HepG2 (cell line): Measurements from ENCODE around the gene NGEF. TPM values are rescaled to one million over a fixed set of nuclear protein-coding genes. Genes with fewer than 3 reads are reported as not detected.

ENCODE experiments used
- ATAC-seq: fragments of 200-7000 bp; cut with Tn5 transposase; 3 replicates; pipeline ENCODE4 v1.9.1; 2020; ENCODE audit warnings: mild to moderate bottlenecking, moderate library complexity
- BruUV-seq: library from RNA; stranded (reverse); fragments of 400-500 nt; replicated peaks from 2 replicates; lab custom pipeline; 2021; lab: Mats Ljungman, UMichigan
- CTCF ChIA-PET: fragments of 300-600 bp; formaldehyde crosslinking; extraction: SDS; loops from one replicate; lab custom pipeline; 2021; ENCODE audit warnings: low total read pairs, inconsistent platforms, low intra/inter-chr PET ratio; lab: Yijun Ruan, JAX
- POLR2A ChIA-PET: fragments of 350-600 bp; sonication (Branson Sonifier 250); formaldehyde crosslinking; loops from one replicate; lab custom pipeline; 2020; ENCODE audit warnings: antibody characterized with exemption, inconsistent platforms; lab: Yijun Ruan, JAX
- DNase-seq: peaks from one replicate; pipeline ENCODE4 v3.0.0-alpha.2; 2015; ENCODE audit warnings: low spot score
- FAIRE-seq: peaks from 3 replicates; lab custom pipeline; 2011; peaks lifted over from hg19 to GRCh38; lab: Jason Lieb, UNC
- H2AFZ ChIP-seq: one replicate; pipeline ENCODE4 v1.6.1; 2011; ENCODE audit warnings: low read length, inconsistent platforms
- H3K27ac ChIP-seq: fragments of 300-600 bp; 3 replicates; pipeline ENCODE4 v1.8.0; 2011; ENCODE audit warnings: mixed run types, mild to moderate bottlenecking, mixed read lengths, low read length, inconsistent platforms; ENCODE audit not compliant: insufficient read depth; ENCODE audit errors: extremely low read length
- H3K27me3 ChIP-seq, 2 experiments: fragments of 200-600 bp in 1 of 2; 2 replicates in 1 of 2; 3 replicates in 1 of 2; pipeline versions ENCODE4 v1.6.0 to v1.8.0; 2011; ENCODE audit warnings: low read length in 2 of 2, mild to moderate bottlenecking in 2 of 2, moderate library complexity in 2 of 2, inconsistent platforms in 1 of 2; ENCODE audit not compliant: insufficient read depth in 2 of 2, control insufficient read depth in 1 of 2
- H3K36me3 ChIP-seq, 2 experiments: fragments of 200-600 bp in 1 of 2; replicated peaks in 1 of 2; 2 replicates in 1 of 2; 3 replicates in 1 of 2; pipeline versions ENCODE4 v1.5.1 to v1.8.0; 2011; ENCODE audit warnings: low read length in 2 of 2, inconsistent platforms in 1 of 2; ENCODE audit not compliant: insufficient read depth in 2 of 2, control insufficient read depth in 1 of 2
- H3K4me1 ChIP-seq: 2 replicates; pipeline ENCODE4 v1.5.1; 2012; ENCODE audit warnings: low read length, inconsistent platforms; ENCODE audit not compliant: insufficient read depth
- H3K4me2 ChIP-seq: 2 replicates; pipeline ENCODE4 v1.6.0; 2011; ENCODE audit warnings: low read depth, low read length, inconsistent platforms
- H3K4me3 ChIP-seq, 3 experiments: fragments of 200-600 bp in 1 of 3; sonication (generic), shearing (Covaris generic) in 1 of 3; replicated peaks in 1 of 3; 2 replicates each; pipeline ENCODE4 v1.5.1; 2011 to 2016; ENCODE audit warnings: low read length in 3 of 3, inconsistent platforms in 2 of 3, low read depth in 2 of 3, mild to moderate bottlenecking in 2 of 3, control low read depth in 1 of 3, mixed read lengths in 1 of 3; ENCODE audit not compliant: insufficient read depth in 1 of 3
- H3K79me2 ChIP-seq: one replicate; pipeline ENCODE4 v1.6.1; 2011; ENCODE audit warnings: low read length, inconsistent platforms; ENCODE audit not compliant: insufficient read depth
- H3K9ac ChIP-seq: 2 replicates; pipeline ENCODE4 v1.6.0; 2011; ENCODE audit warnings: mild to moderate bottlenecking, low read depth, low read length, inconsistent platforms; ENCODE audit not compliant: insufficient read depth
- H3K9me3 ChIP-seq: 2 replicates; pipeline ENCODE4 v1.5.1; 2012; ENCODE audit warnings: mild to moderate bottlenecking, low read length
- H4K20me1 ChIP-seq: 2 replicates; pipeline ENCODE4 v1.6.0; 2011; ENCODE audit warnings: inconsistent platforms, mild to moderate bottlenecking, low read length, moderate library complexity; ENCODE audit not compliant: insufficient read depth
- ATF7-NPFF ChIP-seq: sonication (generic); formaldehyde crosslinking; IDR thresholded peaks from 2 replicates; pipeline ENCODE4 v1.8.1; 2023; ENCODE audit warnings: mild to moderate bottlenecking, low read depth, missing genetic modification reagents, moderate library complexity
- BCLAF1 ChIP-seq: fragments of 450-650 bp; IDR thresholded peaks from 2 replicates; pipeline ENCODE4 v1.6.1; 2017; ENCODE audit warnings: mild to moderate bottlenecking
- FOXO4 ChIP-seq: sonication (generic); formaldehyde crosslinking; conservative IDR thresholded peaks from 2 replicates; pipeline ENCODE4 v1.8.1; 2023; ENCODE audit warnings: missing genetic modification reagents
- HDAC2 ChIP-seq: sonication (generic); formaldehyde crosslinking; IDR thresholded peaks from 2 replicates; pipeline ENCODE4 v1.4.0; 2020; ENCODE audit warnings: missing genetic modification reagents
- HIVEP1 ChIP-seq: sonication (generic); formaldehyde crosslinking; IDR thresholded peaks from 2 replicates; pipeline ENCODE4 v1.4.0; 2020; ENCODE audit warnings: mild to moderate bottlenecking, missing genetic modification reagents
- HOXA3 ChIP-seq: sonication (generic); formaldehyde crosslinking; IDR thresholded peaks from 2 replicates; pipeline ENCODE4 v1.5.0; 2020; ENCODE audit warnings: missing genetic modification reagents
- MAFF ChIP-seq: IDR thresholded peaks from 2 replicates; pipeline ENCODE4 v1.6.1; 2011; ENCODE audit warnings: low read depth, low read length, improper control_type of control experiment
- NFAT5 ChIP-seq: sonication (generic); formaldehyde crosslinking; IDR thresholded peaks from 2 replicates; pipeline ENCODE4 v1.4.0; 2020; ENCODE audit warnings: missing genetic modification reagents
- NR0B2 ChIP-seq: sonication (generic); formaldehyde crosslinking; IDR thresholded peaks from 2 replicates; pipeline ENCODE4 v1.4.0; 2020; ENCODE audit warnings: mild to moderate bottlenecking, missing genetic modification reagents
- SNRNP70 ChIP-seq: fragments of 200-400 bp; formaldehyde crosslinking; IDR thresholded peaks from 2 replicates; pipeline ENCODE4 v1.6.1; 2017; ENCODE audit warnings: mild to moderate bottlenecking, low read depth, low read length, moderate library complexity
- ZNF124 ChIP-seq: sonication (generic); formaldehyde crosslinking; IDR thresholded peaks from 2 replicates; pipeline ENCODE4 v1.4.0; 2020; ENCODE audit warnings: missing genetic modification reagents
- WGBS: methylation state at CpG from one replicate; pipeline ENCODE4 v1.1.6; 2017; ENCODE audit warnings: low lambda C conversion rate; 5-methylcytosine and 5-hydroxymethylcytosine counted together
- in situ Hi-C: cut with HindIII; loops from 2 replicates; pipeline ENCODE4 v1.10.0; 2017; ENCODE audit warnings: low pct_unique_long_range_greater_than_20kb; ENCODE audit not compliant: extremely low pct_ligation_motif_present
- intact Hi-C: fragments of 100-400 bp; cut with micrococcal nuclease; formaldehyde crosslinking; loops from one replicate; pipeline ENCODE4 v1.10.0; 2022; ENCODE audit not compliant: unreplicated experiment
- polyA plus RNA-seq, 8 experiments: library from polyadenylated mRNA; depleted of rRNA in 3 of 8; stranded (reverse) in 7 of 8; unstranded in 1 of 8; fragments of >200 nt; fragmentation: Illumina TruSeq in 4 of 8; extraction: Trizol in 4 of 8; gene quantifications; 2 replicates each; pipeline versions ENCODE4 v1.2.1 to v1.2.3, GENCODE V29; 2011 to 2016; ENCODE audit warnings: low read depth in 4 of 8, missing spikeins in 1 of 8, mixed read lengths in 1 of 8; ENCODE audit not compliant: insufficient read depth in 1 of 8
- total RNA-seq, 5 experiments: library from RNA; depleted of rRNA; stranded (reverse); fragments of >200 nt; fragmentation: Illumina TruSeq; extraction: Trizol; gene quantifications; 2 replicates each; pipeline ENCODE4 v1.2.3, GENCODE V29; 2016; ENCODE audit warnings: low read depth in 1 of 5

Gene NGEF
- total and polyA plus RNA-seq, 2 of the 13 experiments (the other 11 are each of a cell fraction or from before 2014, with no cell fraction given), result 14.4 to 36.9 TPM

GRCh38 chr2:233005096-233005495 lies 8.0 kb downstream of the NGEF start (continued):
- TF ChIP-seq NFAT5 (no peak), ZNF124 (no peak)

- DNase-seq (no peak), ATAC-seq (no peak), FAIRE-seq (no peak)
- CTCF ChIA-PET, result no interaction called here
- Histone ChIP-seq H3K4me3 (no peak overlapping the region), H3K9me3 (no peaks in the 10 kb centered on the region), H3K79me2 (no peaks in the 10 kb centered on the region), H3K27me3 (no peaks in the 10 kb centered on the region), H3K27ac (no peak overlapping the region), H3K4me1 (no peaks in the 10 kb centered on the region), H4K20me1 (no peaks in the 10 kb centered on the region), H3K36me3 (peaks cover 0 to 7% of the 10 kb centered on the region in 2 experiments; a peak in 1 of 5 replicates), H2AFZ (no peak overlapping the region), H3K4me2 (no peak overlapping the region), H3K9ac (no peak overlapping the region)
- POLR2A ChIA-PET, result no interaction called here
- no TSS peak for BruUV-seq
- intact Hi-C loops (no loop called here), in situ Hi-C loops (no loop called here)
- 94% methylated on average over 9 of the region's 9 CpGs for WGBS
- TF ChIP-seq HIVEP1 (CRISPR knock-in tag) (0 out of 2 replicates have a peak, but pooled peaks have one; percentile 21), HDAC2 (CRISPR knock-in tag) (no peak), SNRNP70 (no peak), MAFF (no peak), FOXO4 (CRISPR knock-in tag) (no peak), BCLAF1 (no peak), ATF7-NPFF (CRISPR knock-in tag) (no peak), NR0B2 (CRISPR knock-in tag) (0 out of 2 replicates have a peak, but pooled peaks have one; percentile 6), HOXA3 (CRISPR knock-in tag) (no peak)
Measured at GRCh38 chr2:233003658-233004555, 9.1 kb downstream of the NGEF start.
